Karpas-422 (cell line): ENCODE measurements around the gene KCTD6. TPM values are rescaled to one million over a fixed set of nuclear protein-coding genes. Genes with fewer than 3 reads are reported as not detected.

Experiments
- DNase-seq: peaks from one replicate; pipeline ENCODE4 v3.0.0-alpha.2; 2015
- H2AFZ ChIP-seq: fragments of 200-600 bp; sonication (generic); 2 replicates; pipeline ENCODE4 v1.6.1; 2014; ENCODE audit warnings: antibody characterized with exemption, low read length, mixed read lengths
- H3K27ac ChIP-seq: fragments of 200-600 bp; sonication (generic); 2 replicates; pipeline ENCODE4 v1.5.1; 2014; ENCODE audit warnings: mild to moderate bottlenecking, low read length, moderate library complexity
- H3K27me3 ChIP-seq: fragments of 200-600 bp; sonication (generic); 2 replicates; pipeline ENCODE4 v1.6.1; 2014; ENCODE audit warnings: low read length, mixed read lengths
- H3K36me3 ChIP-seq: fragments of 200-600 bp; sonication (generic); 2 replicates; pipeline ENCODE4 v1.6.1; 2014; ENCODE audit warnings: low read length, mixed read lengths; ENCODE audit not compliant: insufficient read depth
- H3K4me1 ChIP-seq: fragments of 200-600 bp; sonication (generic); 2 replicates; pipeline ENCODE4 v1.6.1; 2014; ENCODE audit warnings: mild to moderate bottlenecking, low read length, mixed read lengths
- H3K4me2 ChIP-seq: fragments of 200-600 bp; sonication (generic); 2 replicates; pipeline ENCODE4 v1.6.1; 2014; ENCODE audit warnings: low read length, low read depth, mild to moderate bottlenecking; ENCODE audit not compliant: poor library complexity, severe bottlenecking
- H3K4me3 ChIP-seq: fragments of 200-600 bp; sonication (generic); 2 replicates; pipeline ENCODE4 v1.5.1; 2014; ENCODE audit warnings: mild to moderate bottlenecking, antibody characterized with exemption, low read length, mixed read lengths
- H3K79me2 ChIP-seq: fragments of 200-600 bp; sonication (generic); 2 replicates; pipeline ENCODE4 v1.6.1; 2014; ENCODE audit warnings: mild to moderate bottlenecking, low read length, mixed read lengths
- H3K9ac ChIP-seq: fragments of 200-600 bp; sonication (generic); 2 replicates; pipeline ENCODE4 v1.6.0; 2014; ENCODE audit warnings: low read length
- H3K9me2 ChIP-seq: fragments of 200-600 bp; sonication (generic), shearing (Covaris generic); replicated peaks from 2 replicates; pipeline ENCODE4 v1.6.0; 2014; ENCODE audit warnings: mild to moderate bottlenecking, low read length, moderate library complexity; ENCODE audit not compliant: insufficient read depth
- H3K9me3 ChIP-seq: fragments of 300-700, 200-600 bp; sonication (generic); 2 replicates; pipeline ENCODE4 v1.6.1; 2014; ENCODE audit warnings: low read length, mixed read lengths
- H4K20me1 ChIP-seq: fragments of 200-600 bp; sonication (generic); 2 replicates; pipeline ENCODE4 v1.6.1; 2014; ENCODE audit warnings: mild to moderate bottlenecking, antibody characterized with exemption, low read length, low read depth; ENCODE audit not compliant: insufficient read depth
- total RNA-seq: library from RNA; depleted of rRNA; stranded (reverse); fragments of >200 nt; shearing (Covaris generic); gene quantifications from 2 replicates; pipeline ENCODE4 v1.2.3, GENCODE V29; 2014; ENCODE audit warnings: low replicate concordance

The KCTD6 gene
- total RNA-seq, 1 experiment from 2014 or later: 17.9 TPM

DNA sequence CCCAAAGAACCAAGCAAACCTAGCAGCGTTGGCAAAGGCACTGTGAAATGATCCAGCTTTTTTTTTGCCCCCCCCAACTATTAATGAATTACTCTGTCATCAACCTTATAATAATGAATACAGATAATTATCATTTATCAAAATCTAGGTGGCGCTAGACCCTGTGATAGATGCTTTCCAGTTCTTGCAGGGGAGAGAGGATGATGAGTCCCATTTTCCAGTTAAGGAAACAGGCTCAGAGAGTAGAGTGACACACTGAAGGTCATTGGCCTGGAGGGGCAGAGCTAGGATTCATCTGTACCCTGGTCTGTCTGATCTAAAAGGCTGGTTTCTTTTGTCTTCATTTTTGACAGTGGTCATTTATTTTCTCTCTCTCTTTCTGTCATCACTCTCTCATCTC lies 40.1 kb downstream of the KCTD6 start:
- H3K79me2 ChIP-seq: no peaks in the 10 kb centered on the region
- H3K4me1 ChIP-seq: peaks cover 10% of the 10 kb centered on the region
- no peak overlapping the region for H3K9ac ChIP-seq
- H3K4me2 ChIP-seq: no peak overlapping the region
- DNase-seq: peak; percentile 73
- no peak overlapping the region for H3K27ac ChIP-seq
- H4K20me1 ChIP-seq: no peaks in the 10 kb centered on the region
- H3K9me2 ChIP-seq: no peaks in the 10 kb centered on the region
- H3K27me3 ChIP-seq: no peaks in the 10 kb centered on the region
- H3K4me3 ChIP-seq: no peak overlapping the region
- no peaks in the 10 kb centered on the region for H3K9me3 ChIP-seq
- no peak overlapping the region for H2AFZ ChIP-seq
- H3K36me3 ChIP-seq: no peaks in the 10 kb centered on the region

DNA sequence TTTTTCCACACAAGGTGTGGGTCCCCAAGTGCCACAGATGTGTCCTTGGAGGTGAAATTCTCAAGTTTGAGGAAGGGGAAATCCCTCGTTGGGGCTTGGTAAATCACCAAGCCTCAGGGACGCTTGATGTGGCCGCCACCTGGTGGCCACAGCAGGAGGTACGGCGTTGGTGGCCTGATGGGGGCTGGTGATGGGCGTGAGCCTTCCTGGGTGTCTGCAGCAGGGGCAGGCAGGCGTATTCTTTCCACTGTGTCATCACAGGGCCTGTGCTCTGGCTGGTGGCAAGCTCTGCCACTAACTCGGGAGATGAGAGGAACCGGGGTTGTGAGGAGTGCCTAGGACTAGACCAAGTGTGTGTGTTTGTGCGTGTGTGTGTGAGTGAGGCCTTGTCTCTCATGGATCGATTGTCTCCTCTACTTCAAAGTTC lies 40.9 kb downstream of the KCTD6 start:
- Histone ChIP-seq H3K9me3 (no peaks in the 10 kb centered on the region), H3K27me3 (no peaks in the 10 kb centered on the region), H3K9me2 (no peaks in the 10 kb centered on the region), H3K36me3 (no peaks in the 10 kb centered on the region), H3K4me2 (no peak overlapping the region), H4K20me1 (no peaks in the 10 kb centered on the region), H3K27ac (no peak overlapping the region), H3K4me1 (peaks cover 10% of the 10 kb centered on the region), H3K9ac (no peak overlapping the region), H3K4me3 (no peak overlapping the region), H3K79me2 (no peaks in the 10 kb centered on the region), H2AFZ (0 out of 2 replicates have a peak overlapping the region, but pooled peaks have one; percentile 59)
- peak; percentile 89 for DNase-seq

DNA sequence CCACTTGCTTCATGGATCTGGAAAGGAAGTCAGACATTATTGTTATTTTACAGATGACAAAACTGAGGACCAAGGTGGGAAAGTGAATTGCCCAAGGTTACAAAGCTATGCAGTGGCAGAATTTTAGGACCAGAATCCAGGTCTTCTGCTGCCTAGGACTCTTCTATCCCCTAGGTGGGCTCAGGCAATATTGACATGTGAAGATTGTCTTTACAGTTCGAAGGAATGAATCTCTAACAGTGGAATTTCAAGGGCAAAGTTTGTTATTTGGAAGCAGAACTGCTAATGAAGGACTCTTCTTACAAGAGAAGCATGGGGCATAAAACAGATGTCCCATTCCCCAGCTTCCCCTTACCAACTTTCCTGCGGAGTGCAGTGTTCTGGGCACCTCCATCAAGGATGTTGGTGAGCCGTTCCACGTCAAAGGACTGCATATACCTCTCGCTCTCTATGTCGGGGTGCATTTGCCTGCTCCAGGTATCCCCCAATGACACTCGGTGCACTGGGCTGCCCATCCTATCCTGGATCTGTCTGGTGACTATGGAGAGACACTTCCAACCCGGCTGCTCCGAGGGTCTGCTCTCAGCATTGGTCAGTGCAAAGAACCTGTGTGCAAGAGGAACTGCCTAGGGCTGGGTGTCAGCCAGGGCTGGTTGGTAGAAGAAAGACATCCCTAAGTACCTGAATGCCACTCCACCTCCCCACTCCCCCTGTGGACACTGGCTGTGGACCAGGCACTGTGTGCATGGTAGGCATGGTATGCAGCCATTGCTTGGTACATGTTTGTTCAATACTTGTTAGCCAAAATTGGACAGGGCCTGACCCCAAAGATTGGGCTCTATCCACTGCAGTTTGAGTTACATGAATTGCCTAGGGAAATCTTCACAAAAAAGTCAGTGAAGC lies 42.9 kb downstream of the KCTD6 start:
- H2AFZ ChIP-seq: no peak overlapping the region
- no peak overlapping the region for H3K9ac ChIP-seq
- H3K79me2 ChIP-seq: no peaks in the 10 kb centered on the region

GRCh38 chr3:58535531-58536500 lies 43.9 kb downstream of the KCTD6 start:
- H3K27ac ChIP-seq: no peak overlapping the region
- no peaks in the 10 kb centered on the region for H4K20me1 ChIP-seq
- H3K4me1 ChIP-seq: peaks cover 8% of the 10 kb centered on the region
- no peaks in the 10 kb centered on the region for H3K9me3 ChIP-seq
- no peaks in the 10 kb centered on the region for H3K79me2 ChIP-seq
- no peak overlapping the region for H3K4me2 ChIP-seq
- no peak overlapping the region for H3K9ac ChIP-seq
- no peak overlapping the region for H2AFZ ChIP-seq
- no peaks in the 10 kb centered on the region for H3K9me2 ChIP-seq
- no peak overlapping the region for H3K4me3 ChIP-seq
- H3K36me3 ChIP-seq: no peaks in the 10 kb centered on the region
- H3K27me3 ChIP-seq: no peaks in the 10 kb centered on the region
- DNase-seq: no peak

More for the DNA sequence above, 42.9 kb downstream of the KCTD6 start:
- Histone ChIP-seq H4K20me1 (no peaks in the 10 kb centered on the region), H3K9me2 (no peaks in the 10 kb centered on the region), H3K27me3 (no peaks in the 10 kb centered on the region), H3K4me1 (peaks cover 10% of the 10 kb centered on the region), H3K9me3 (no peaks in the 10 kb centered on the region), H3K36me3 (no peaks in the 10 kb centered on the region), H3K27ac (no peak overlapping the region), H3K4me3 (no peak overlapping the region), H3K4me2 (no peak overlapping the region)
- no peak for DNase-seq

DNA sequence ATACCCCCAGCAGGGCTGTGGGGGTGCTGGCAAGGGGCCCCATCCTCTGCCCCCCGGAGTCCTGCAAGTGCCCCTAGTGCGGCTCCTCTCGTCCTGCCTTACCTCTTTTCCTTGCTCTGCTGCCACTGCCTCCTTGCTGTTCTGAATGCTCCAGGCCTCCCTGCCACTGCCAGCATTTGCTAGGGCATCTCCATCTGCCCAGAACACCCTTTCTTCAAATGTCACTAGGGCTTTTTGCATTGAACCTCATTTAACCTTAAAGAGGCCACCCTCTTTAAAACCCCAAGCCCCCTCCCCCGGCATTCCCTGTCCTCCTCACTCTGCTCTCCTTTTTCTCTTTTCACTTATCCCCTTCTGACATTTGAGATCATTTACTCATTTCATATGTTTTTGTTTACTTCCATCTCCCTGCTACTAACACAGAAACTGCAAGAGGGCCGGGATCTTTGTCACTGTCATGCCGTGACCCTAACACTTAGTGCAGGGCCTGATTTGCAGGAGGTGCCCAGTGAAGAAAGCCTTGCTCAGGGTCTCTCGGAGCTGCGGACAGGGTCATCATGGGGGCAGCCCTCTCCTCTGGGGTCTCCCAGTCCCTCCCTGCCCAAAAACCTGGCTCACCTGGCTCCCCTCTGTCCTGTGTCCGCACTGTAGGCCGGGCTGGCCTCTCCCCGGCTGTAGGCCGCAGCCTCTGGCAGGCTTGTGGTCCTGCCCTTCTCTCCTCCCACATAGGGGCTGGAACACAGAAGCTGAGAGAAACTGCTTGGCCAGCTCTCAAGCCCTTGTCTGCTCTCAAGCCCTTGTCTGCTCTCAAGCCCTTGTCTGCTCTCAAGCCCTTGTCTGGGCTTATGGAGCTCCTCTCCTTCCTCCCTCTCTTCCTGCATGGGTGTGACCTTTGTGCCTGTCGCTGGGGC lies 44.9 kb downstream of the KCTD6 start, which contains the start of gene ACOX2:
Gene ACOX2 (minus strand): TSS at position 690 of the 911 bp plus-strand sequence. CDS start 2,084 bp downstream, outside the sequence.
- no peaks in the 10 kb centered on the region for H3K27me3 ChIP-seq
- H2AFZ ChIP-seq: no peak within 1 kb of the TSS
- no peaks in the 10 kb centered on the region for H3K36me3 ChIP-seq
- no peak within 1 kb of the TSS for H3K4me3 ChIP-seq
- H3K27ac ChIP-seq: no peak within 1 kb of the TSS
- no peaks in the 10 kb centered on the region for H3K79me2 ChIP-seq
- no peak within 1 kb of the TSS for H3K9ac ChIP-seq
- H4K20me1 ChIP-seq: no peaks in the 10 kb centered on the region
- no peaks in the 10 kb centered on the region for H3K9me3 ChIP-seq
- H3K4me1 ChIP-seq: peaks cover 2% of the 10 kb centered on the region; the same call in 1 of the 2 replicates
- H3K4me2 ChIP-seq: no peak within 1 kb of the TSS
- no peaks in the 10 kb centered on the region for H3K9me2 ChIP-seq
- no peak for DNase-seq

GRCh38 chr3:58537412-58538301 lies 45.8 kb downstream of the KCTD6 start:
- H3K4me2 ChIP-seq: no peak overlapping the region
- H3K9me2 ChIP-seq: no peaks in the 10 kb centered on the region
- no peak for DNase-seq
- no peaks in the 10 kb centered on the region for H3K36me3 ChIP-seq
- H3K9ac ChIP-seq: no peak overlapping the region
- H4K20me1 ChIP-seq: no peaks in the 10 kb centered on the region
- H3K27ac ChIP-seq: no peak overlapping the region
- H3K79me2 ChIP-seq: no peaks in the 10 kb centered on the region
- H3K4me1 ChIP-seq: peaks cover under 1% of the 10 kb centered on the region; the same call in 1 of the 2 replicates
- no peak overlapping the region for H2AFZ ChIP-seq
- no peak overlapping the region for H3K4me3 ChIP-seq
- no peaks in the 10 kb centered on the region for H3K9me3 ChIP-seq
- no peaks in the 10 kb centered on the region for H3K27me3 ChIP-seq

GRCh38 chr3:58539626-58540025 lies 47.7 kb downstream of the KCTD6 start:
- Histone ChIP-seq H3K4me3 (no peak overlapping the region), H3K4me2 (no peak overlapping the region), H3K79me2 (no peaks in the 10 kb centered on the region), H3K36me3 (no peaks in the 10 kb centered on the region), H3K9me2 (no peaks in the 10 kb centered on the region), H3K9me3 (no peaks in the 10 kb centered on the region), H2AFZ (no peak overlapping the region), H3K4me1 (no peaks in the 10 kb centered on the region), H3K9ac (no peak overlapping the region), H4K20me1 (no peaks in the 10 kb centered on the region), H3K27ac (no peak overlapping the region), H3K27me3 (no peaks in the 10 kb centered on the region)
- no peak for DNase-seq
